ENCODE results near the gene LILRA2. TPM values are rescaled to one million over a fixed set of nuclear protein-coding genes. Genes with fewer than 3 reads are reported as not detected.

The LILRA2 gene
- not detected in 2 replicates for total RNA-seq

- no peak within 1 kb of the TSS for H3K4me3 ChIP-seq (ENCODE audit: low read depth, low read length)
- FAIRE-seq (no peak), DNase-seq (ENCODE audit: low read depth) (no peak)
- no peaks in the 10 kb centered on the region for H3K36me3 ChIP-seq (ENCODE audit: control insufficient read depth, insufficient read depth, low read length)
- no peaks in the 10 kb centered on the region for H3K27me3 ChIP-seq (ENCODE audit: control insufficient read depth, insufficient read depth, low read length)
- no peak for TF ChIP-seq CTCF (IDR thresholded peaks at IDR 0.05; ENCODE audit: insufficient read depth, low read length, severe bottlenecking)
Observed at GRCh38 chr19:54573330-54573872, at the start of gene LILRA2. Gene LILRA2, plus strand, starts transcription at chr19:54573790. Its CDS starts 89 bp downstream, at chr19:54573879.

- no peak overlapping the region for H3K4me3 ChIP-seq (ENCODE audit: low read depth, low read length)
- DNase-seq (ENCODE audit: low read depth), result no peak
- no peaks in the 10 kb centered on the region for H3K27me3 ChIP-seq (ENCODE audit: control insufficient read depth, insufficient read depth, low read length)
- TF ChIP-seq CTCF (IDR thresholded peaks at IDR 0.05; ENCODE audit: insufficient read depth, low read length, severe bottlenecking), result no peak
- H3K36me3 ChIP-seq (ENCODE audit: control insufficient read depth, insufficient read depth, low read length), result no peaks in the 10 kb centered on the region
- no peak for FAIRE-seq
Observed at GRCh38 chr19:54525636-54526035, 48.0 kb upstream of the LILRA2 start.

- no peak overlapping the region for H3K4me3 ChIP-seq (ENCODE audit: low read depth, low read length)
- FAIRE-seq, result no peak
- TF ChIP-seq CTCF (IDR thresholded peaks at IDR 0.05; ENCODE audit: insufficient read depth, low read length, severe bottlenecking), result no peak
- H3K27me3 ChIP-seq (ENCODE audit: control insufficient read depth, insufficient read depth, low read length), result no peaks in the 10 kb centered on the region
- H3K36me3 ChIP-seq (ENCODE audit: control insufficient read depth, insufficient read depth, low read length), result no peaks in the 10 kb centered on the region
- DNase-seq (ENCODE audit: low read depth), result no peak
Observed at GRCh38 chr19:54526972-54527371, 46.6 kb upstream of the LILRA2 start.

GRCh38 chr19:54530866-54531265 is 42.7 kb upstream of the LILRA2 start:
- no peak for FAIRE-seq
- H3K27me3 ChIP-seq (ENCODE audit: control insufficient read depth, insufficient read depth, low read length), result no peaks in the 10 kb centered on the region

GRCh38 chr19:54532528-54532927 is 41.1 kb upstream of the LILRA2 start:
- H3K27me3 ChIP-seq (ENCODE audit: control insufficient read depth, insufficient read depth, low read length), result no peaks in the 10 kb centered on the region
- no peak for TF ChIP-seq CTCF (IDR thresholded peaks at IDR 0.05; ENCODE audit: insufficient read depth, low read length, severe bottlenecking)

More at GRCh38 chr19:54530866-54531265, 42.7 kb upstream of the LILRA2 start:
- Histone ChIP-seq H3K4me3 (ENCODE audit: low read depth, low read length) (no peak overlapping the region), H3K36me3 (ENCODE audit: control insufficient read depth, insufficient read depth, low read length) (no peaks in the 10 kb centered on the region)
- TF ChIP-seq CTCF (IDR thresholded peaks at IDR 0.05; ENCODE audit: insufficient read depth, low read length, severe bottlenecking), result no peak
- DNase-seq (ENCODE audit: low read depth), result no peak

GRCh38 chr19:54533476-54533875 is 40.1 kb upstream of the LILRA2 start:
- TF ChIP-seq CTCF (IDR thresholded peaks at IDR 0.05; ENCODE audit: insufficient read depth, low read length, severe bottlenecking), result no peak
- DNase-seq (ENCODE audit: low read depth) (no peak), FAIRE-seq (no peak)
- Histone ChIP-seq H3K36me3 (ENCODE audit: control insufficient read depth, insufficient read depth, low read length) (no peaks in the 10 kb centered on the region), H3K27me3 (ENCODE audit: control insufficient read depth, insufficient read depth, low read length) (no peaks in the 10 kb centered on the region), H3K4me3 (ENCODE audit: low read depth, low read length) (no peak overlapping the region)

More at GRCh38 chr19:54532528-54532927, 41.1 kb upstream of the LILRA2 start:
- FAIRE-seq (peak; percentile 43), DNase-seq (ENCODE audit: low read depth) (no peak)
- no peaks in the 10 kb centered on the region for H3K36me3 ChIP-seq (ENCODE audit: control insufficient read depth, insufficient read depth, low read length)
- no peak overlapping the region for H3K4me3 ChIP-seq (ENCODE audit: low read depth, low read length)

Data from bronchial epithelial cell (primary cell).